Stimulated activated CD4-positive, alpha-beta T cell treated with anti-CD3 and anti-CD28 coated beads, Interleukin-2, amount 100 ng/mL, for 24 hours (primary cell): ENCODE data around the gene PDE4B.
A peak's percentile ranks its signal among the peaks of the same experiment; 100 is the strongest.

Experiments
- DNase-seq, 2 donors: peaks; one replicate each; pipeline ENCODE4 v3.0.0-alpha.2; 2020

The PDE4B gene

GRCh38 chr1:66372522-66373101 lies 579.9 kb downstream of the PDE4B start:
- peak in 1 of 2 donors; percentile 21 for DNase-seq

DNA sequence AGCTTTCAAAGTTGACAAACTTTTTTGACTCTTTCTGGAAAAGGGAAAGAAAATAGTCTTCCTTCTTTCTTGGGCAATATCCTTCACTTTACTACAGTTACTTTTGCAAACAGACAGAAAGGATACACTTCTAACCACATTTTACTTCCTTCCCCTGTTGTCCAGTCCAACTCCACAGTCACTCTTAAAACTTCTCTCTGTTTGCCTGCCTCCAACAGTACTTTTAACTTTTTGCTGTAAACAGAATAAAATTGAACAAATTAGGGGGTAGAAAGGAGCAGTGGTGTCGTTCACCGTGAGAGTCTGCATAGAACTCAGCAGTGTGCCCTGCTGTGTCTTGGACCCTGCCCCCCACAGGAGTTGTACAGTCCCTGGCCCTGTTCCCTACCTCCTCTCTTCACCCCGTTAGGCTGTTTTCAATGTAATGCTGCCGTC lies 580.5 kb downstream of the PDE4B start:
- no peak for DNase-seq

DNA sequence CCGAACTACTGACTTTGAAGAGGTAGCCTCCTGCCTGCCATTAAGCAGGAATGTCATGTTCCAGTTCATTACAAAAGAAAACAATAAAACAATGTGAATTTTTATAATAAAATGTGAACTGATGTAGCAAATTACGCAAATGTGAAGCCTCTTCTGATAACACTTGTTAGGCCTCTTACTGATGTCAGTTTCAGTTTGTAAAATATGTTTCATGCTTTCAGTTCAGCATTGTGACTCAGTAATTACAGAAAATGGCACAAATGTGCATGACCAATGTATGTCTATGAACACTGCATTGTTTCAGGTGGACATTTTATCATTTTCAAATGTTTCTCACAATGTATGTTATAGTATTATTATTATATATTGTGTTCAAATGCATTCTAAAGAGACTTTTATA lies 581.5 kb downstream of the PDE4B start:
- no peak for DNase-seq

DNA sequence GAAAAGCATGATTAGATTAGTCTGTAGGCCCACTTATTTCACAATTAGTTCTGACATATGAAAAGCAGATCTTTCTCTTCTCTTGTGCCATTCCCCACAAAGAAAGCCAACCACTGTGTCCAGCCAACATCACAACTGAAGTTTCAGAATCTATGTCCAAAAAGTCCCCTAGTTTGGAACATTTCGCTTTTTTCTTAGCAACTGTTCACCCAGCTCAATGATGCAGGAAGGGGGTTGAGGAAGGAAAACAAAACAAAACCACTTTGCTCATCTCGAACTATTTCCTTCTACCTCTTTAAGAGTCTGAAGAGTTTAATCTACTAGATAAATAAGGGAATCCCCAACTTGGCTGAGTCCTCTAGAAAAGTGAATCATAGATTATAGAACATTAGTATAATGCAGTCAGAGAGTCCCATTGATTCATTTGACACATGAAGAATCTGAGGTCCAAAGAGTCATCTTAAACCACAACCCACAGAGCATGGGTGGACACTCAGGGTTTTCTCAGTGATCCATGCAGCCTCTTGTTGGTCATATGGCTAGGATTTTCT lies 581.9 kb downstream of the PDE4B start:
- DNase-seq: peak; percentile 35 to 51

- no peak for DNase-seq
These were observed 582.4 kb downstream of the PDE4B start for GRCh38 chr1:66375125-66375524.

DNA sequence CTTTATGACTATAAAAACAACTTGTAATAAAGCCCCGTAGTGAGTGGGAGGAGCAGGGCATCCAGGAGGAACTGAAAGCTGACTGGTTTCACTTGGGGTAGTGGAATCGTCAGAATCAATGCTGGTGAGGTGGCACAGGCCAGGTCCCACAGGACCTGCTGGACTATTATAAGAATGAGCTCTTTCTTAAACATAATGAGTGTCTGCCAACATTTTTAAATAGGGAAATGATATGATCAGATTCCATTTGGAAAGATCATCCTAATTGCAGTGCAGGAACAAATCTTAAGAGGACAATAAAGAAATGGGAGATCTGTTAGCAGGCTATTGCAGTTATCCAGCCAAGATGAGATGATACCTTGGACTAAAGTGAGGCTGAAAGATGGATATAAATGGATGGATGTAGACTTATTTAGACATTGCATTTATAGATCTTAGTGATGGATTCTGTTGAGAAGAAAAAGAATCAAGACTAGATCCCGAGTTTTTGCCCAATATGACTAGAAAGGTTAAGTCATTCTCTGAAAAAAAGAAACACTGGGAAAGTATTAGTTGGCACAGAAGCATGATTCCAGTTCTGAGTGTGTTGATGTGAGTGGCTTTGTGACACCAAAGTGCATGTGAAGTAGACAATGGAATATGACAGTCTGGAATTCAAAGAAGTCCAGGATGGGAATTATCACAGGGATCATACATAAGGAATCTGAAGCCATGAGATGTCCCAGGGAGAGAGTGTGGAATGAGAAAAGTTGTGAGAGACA lies 587.9 kb downstream of the PDE4B start:
- peak; percentile 30 to 38 for DNase-seq

DNA sequence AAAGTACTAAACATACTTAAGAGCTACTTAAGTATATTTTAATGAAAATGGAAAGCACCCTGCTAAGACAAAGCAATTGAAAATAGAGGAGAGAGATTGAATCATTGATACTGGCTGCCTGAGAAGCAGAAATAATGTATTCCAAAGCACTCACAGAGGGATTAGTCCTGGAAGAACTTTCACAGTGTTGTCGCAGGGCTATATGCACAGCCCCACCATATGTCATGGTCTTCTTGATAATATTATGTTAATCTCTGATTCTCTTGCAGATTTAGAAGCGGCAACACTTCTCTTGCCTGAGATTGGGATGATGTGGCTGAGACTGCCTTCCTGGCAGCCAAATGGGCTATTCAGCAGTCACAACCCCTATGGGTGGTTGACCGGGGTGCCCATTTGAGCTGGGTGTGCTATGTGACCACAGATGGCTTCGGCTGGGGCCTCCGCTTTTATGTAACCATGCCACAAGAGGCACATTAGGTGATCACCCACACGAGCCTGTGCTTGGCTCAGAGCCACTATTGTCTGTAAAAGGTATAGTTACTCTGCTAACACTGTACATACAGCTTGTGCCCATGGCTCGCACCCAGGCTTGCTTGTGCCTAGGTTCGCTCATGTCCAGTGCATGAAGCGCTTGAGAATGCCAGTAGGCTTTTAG lies 589.1 kb downstream of the PDE4B start:
- no peak for DNase-seq

DNA sequence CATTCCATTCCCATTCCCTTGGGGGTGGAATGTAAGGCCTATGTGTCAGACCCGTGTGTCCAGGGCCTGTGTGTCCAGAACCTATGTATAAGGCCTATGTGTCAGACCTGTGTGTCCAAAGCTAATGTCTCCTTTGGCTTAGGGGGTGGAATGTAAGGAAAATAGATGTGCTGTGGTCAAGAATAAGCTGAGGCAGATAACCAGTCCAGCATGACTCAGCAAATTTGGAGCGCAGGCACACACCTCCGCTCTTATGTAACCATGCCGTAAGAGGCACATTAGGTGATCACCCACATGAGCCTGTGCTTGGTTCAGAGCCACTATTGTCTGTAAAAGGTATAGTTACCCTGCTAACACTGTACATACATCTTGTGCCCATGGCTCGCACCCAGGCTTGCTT lies 590.5 kb downstream of the PDE4B start:
- DNase-seq: no peak

DNA sequence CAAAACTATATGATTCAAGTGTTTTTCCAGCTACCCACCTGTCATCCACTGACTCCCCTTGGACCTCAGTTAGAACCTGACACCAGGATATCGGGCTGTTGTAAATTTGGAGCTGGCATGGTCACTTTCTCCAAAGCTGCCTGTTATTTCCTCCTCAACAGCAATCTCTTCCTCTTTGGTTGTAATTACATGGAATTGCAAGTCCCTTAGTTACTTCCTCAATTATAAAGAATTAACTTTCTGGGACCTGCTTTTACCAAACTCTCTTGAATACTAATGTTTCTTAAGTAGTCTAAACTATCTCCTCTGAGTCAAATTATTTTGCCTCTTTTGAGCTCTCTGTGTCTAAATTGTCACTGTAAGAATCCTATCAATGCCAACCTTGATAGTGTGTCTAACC lies 590.9 kb downstream of the PDE4B start:
- no peak for DNase-seq

- no peak for DNase-seq
These were observed 591.7 kb downstream of the PDE4B start for GRCh38 chr1:66384258-66384921.

DNA sequence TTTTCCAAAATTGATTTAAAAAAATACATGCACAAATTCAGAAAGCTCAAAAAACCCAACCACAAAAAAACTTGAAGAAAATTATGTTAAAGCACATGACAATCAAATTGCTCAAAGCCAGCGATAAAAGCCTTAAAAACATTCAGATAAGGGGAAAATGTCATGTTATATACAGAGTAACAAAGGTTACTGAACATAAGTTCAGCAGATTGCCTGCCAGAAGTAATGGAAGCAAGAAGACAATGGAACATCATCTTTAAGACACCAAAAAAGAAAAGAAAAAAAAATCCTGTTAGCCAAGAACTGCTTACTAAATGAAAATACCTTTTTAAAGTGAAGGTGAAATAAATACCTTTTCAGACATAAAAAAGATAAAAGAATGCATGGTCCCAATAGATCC lies 594.0 kb downstream of the PDE4B start:
- no peak for DNase-seq

GRCh38 chr1:66388913-66389312 lies 596.2 kb downstream of the PDE4B start:
- DNase-seq: no peak

DNA sequence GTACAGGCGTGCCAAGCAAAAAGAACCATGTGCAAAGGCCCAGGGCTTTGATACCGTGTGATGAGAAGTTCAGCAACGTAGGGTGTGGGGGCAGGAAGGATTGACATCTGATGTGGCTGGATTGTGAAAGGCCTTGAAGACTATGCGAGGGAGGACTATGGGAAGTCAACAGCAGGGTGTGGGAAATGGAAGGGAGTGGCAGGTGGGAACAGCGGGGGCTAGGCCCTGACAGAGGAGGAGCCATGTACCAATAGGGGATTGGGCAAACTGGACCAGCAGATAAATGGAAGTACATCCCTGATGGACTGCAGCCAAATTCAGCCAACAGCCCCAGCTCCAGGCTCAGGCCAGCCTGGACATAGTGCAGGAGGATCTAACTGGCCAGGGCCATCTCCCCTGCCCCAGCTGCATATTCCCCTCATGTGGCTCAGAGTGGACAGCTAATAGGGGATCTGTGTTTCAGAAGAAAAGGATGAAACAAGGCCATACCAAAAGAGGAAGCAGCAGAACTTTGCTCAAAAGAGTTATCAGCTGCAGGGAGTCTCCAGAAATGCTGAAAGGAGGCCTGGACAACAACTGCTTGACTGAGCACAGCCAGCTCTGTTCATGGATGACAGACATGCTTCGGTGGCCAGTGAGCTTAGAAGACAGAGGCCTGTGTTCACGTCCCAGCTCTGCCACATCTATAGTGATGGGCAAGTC lies 601.0 kb downstream of the PDE4B start:
- DNase-seq: no peak

DNA sequence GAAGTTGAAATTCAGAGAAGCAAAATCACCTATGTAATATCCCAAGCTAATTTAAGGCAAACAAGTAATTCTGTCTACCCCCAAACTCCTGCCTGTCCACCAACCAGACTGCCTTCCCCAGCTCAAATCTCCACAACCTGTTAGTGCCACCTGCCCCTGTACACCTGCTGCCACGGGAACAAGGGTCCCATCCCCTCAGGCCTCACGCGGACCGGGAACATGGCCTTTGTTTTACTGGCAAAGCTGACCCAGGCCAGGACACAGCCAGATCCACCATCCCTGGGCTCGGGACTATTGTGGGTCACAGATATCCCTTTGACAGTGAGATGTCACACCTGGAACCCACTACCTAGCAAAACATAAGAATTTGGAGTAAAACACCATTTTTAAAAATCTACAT lies 601.9 kb downstream of the PDE4B start:
- no peak for DNase-seq

- DNase-seq: no peak
These were observed 602.7 kb downstream of the PDE4B start for GRCh38 chr1:66395202-66396061.

GRCh38 chr1:66396212-66396890 lies 603.7 kb downstream of the PDE4B start:
- DNase-seq: no peak

DNA sequence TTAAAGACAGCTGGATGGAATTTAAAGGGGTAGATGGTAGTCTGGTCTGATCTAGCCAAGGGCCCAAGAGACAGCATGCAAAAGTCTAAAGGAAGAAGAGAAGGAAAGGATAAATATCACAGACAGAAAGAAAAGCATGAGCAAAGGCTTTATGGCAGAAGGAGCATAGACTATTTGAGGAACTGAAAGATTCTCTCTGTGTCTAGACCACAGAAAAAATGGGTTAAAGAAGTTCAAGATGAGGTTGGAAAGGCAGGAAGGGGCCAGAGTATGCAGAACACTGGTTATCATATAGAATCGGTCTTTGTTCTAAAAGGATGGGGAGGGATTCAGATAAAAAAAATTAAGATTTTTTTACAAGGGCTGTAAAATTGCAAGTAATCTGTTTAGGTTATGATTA lies 604.5 kb downstream of the PDE4B start:
- DNase-seq: no peak

GRCh38 chr1:66399888-66400529 lies 607.3 kb downstream of the PDE4B start:
- DNase-seq: no peak

GRCh38 chr1:66400660-66401059 lies 608.0 kb downstream of the PDE4B start:
- no peak for DNase-seq

DNA sequence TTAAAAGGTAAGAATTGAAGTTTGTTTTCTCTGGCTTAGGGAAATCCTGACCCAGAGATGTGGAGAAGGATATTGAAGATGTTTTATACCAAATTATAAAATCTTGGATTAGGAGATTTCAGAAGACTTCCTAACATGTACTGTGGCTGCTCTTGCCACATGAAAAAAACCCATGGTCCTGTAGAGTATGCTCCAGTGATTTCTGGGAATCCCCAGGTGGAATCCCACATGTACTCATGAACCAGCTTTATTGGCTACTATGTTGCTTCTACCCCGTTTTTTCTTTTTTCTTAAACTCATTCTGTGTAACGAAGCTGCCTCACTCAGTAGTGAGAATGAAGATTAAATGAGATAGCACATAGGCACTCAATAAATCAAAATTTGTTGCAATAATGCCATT lies 608.5 kb downstream of the PDE4B start:
- no peak for DNase-seq

DNA sequence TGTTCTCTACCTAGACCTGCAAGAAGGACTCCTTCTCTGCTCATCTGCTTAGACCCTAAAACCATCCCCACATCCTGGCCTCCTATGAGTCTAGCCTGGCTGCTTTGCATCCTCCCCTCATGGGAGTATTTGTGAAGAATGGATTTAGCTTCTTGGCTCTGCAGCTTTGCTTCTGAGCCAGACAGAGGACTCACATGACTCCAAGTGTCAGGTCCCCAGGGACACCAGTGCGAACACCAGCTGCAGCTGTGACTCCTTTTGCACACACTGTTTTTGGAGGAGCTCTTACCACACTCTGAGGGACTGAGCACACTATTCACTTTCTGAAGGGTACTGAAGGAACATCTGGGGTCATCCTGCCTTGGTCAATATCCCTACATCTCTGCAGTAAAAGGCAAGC lies 609.5 kb downstream of the PDE4B start:
- no peak for DNase-seq
